ENCODE data around the gene ESYT2.

DNA sequence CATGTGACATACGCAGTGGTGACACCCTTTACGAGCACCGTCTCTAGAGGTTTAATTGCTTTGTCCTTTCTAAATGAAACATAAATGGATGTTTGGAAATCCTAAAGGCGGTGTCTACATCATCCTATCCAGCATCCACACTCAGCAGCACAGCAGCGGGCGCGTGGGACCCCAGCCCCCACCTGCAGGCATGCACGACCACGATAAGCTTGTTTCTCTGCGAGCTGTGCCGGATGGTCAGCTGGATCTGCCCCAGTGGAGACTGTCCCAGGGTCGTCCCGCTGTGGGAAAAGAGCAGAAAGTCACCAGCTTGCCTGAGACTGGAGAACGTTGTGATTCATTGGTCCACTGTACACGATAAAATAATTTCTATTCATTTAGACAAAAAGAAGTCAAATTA, 90.5 kb downstream of the ESYT2 start:
- TF ChIP-seq TAF1 (IDR thresholded peaks at IDR 0.05; ENCODE audit: control insufficient read depth, extremely low read depth, insufficient read depth, low read length, severe bottlenecking) (no peak), CTCF (IDR thresholded peaks at IDR 0.05 in 2 of 3, conservative IDR thresholded peaks at IDR 0.05 in 1 of 3; ENCODE audit: insufficient read depth in 2 of 3, low read depth in 1 of 3, low read length in 3 of 3) (no peak), NELFE (IDR thresholded peaks at IDR 0.05; ENCODE audit: insufficient read depth, insufficient read length) (no peak), CREB1 (IDR thresholded peaks at IDR 0.05) (no peak), CREB1 (CRISPR knock-in tag; IDR thresholded peaks at IDR 0.05) (no peak), MAFF (IDR thresholded peaks at IDR 0.05; ENCODE audit: low read length) (no peak), ZC3H11A (IDR thresholded peaks at IDR 0.05; ENCODE audit: low read depth, low read length) (no peak), SMAD1 (IDR thresholded peaks at IDR 0.05; ENCODE audit: low read depth, low read length, partially characterized antibody) (no peak), MED1 (CRISPR knock-in tag; IDR thresholded peaks at IDR 0.05; ENCODE audit: borderline replicate concordance) (no peak), COPS2 (conservative IDR thresholded peaks at IDR 0.05) (no peak), BRCA1 (IDR thresholded peaks at IDR 0.05) (no peak), BRCA1 (CRISPR knock-in tag; IDR thresholded peaks at IDR 0.05) (no peak), POLR2H (tag; IDR thresholded peaks at IDR 0.05; ENCODE audit: low read depth) (no peak)
- TF ChIP-seq, protein P1, sequence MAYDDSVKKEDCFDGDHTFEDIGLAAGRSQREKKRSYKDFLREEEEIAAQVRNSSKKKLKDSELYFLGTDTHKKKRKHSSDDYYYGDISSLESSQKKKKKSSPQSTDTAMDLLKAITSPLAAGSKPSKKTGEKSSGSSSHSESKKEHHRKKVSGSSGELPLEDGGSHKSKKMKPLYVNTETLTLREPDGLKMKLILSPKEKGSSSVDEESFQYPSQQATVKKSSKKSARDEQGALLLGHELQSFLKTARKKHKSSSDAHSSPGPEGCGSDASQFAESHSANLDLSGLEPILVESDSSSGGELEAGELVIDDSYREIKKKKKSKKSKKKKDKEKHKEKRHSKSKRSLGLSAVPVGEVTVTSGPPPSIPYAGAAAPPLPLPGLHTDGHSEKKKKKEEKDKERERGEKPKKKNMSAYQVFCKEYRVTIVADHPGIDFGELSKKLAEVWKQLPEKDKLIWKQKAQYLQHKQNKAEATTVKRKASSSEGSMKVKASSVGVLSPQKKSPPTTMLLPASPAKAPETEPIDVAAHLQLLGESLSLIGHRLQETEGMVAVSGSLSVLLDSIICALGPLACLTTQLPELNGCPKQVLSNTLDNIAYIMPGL (CRISPR knock-in tag; IDR thresholded peaks at IDR 0.05): no peak

Measured in K562 (cell line).